Measurements from ENCODE around the gene HOXA1.

The HOXA1 gene

GRCh38 chr7:27124096-27124901 lies 28.5 kb upstream of the HOXA1 start:
- TF ChIP-seq, protein P1, sequence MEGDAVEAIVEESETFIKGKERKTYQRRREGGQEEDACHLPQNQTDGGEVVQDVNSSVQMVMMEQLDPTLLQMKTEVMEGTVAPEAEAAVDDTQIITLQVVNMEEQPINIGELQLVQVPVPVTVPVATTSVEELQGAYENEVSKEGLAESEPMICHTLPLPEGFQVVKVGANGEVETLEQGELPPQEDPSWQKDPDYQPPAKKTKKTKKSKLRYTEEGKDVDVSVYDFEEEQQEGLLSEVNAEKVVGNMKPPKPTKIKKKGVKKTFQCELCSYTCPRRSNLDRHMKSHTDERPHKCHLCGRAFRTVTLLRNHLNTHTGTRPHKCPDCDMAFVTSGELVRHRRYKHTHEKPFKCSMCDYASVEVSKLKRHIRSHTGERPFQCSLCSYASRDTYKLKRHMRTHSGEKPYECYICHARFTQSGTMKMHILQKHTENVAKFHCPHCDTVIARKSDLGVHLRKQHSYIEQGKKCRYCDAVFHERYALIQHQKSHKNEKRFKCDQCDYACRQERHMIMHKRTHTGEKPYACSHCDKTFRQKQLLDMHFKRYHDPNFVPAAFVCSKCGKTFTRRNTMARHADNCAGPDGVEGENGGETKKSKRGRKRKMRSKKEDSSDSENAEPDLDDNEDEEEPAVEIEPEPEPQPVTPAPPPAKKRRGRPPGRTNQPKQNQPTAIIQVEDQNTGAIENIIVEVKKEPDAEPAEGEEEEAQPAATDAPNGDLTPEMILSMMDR (IDR thresholded peaks at IDR 0.05), result no peak
- no peak for TF ChIP-seq ZFX (IDR thresholded peaks at IDR 0.05; ENCODE audit: borderline replicate concordance)
- no peak overlapping the region for H3K27ac ChIP-seq

- TF ChIP-seq, protein P1 (IDR thresholded peaks at IDR 0.05), result no peak
- no peak for TF ChIP-seq ZFX (IDR thresholded peaks at IDR 0.05; ENCODE audit: borderline replicate concordance)
- no peak overlapping the region for H3K27ac ChIP-seq
These were observed 27.8 kb upstream of the HOXA1 start for GRCh38 chr7:27123477-27124053.

DNA sequence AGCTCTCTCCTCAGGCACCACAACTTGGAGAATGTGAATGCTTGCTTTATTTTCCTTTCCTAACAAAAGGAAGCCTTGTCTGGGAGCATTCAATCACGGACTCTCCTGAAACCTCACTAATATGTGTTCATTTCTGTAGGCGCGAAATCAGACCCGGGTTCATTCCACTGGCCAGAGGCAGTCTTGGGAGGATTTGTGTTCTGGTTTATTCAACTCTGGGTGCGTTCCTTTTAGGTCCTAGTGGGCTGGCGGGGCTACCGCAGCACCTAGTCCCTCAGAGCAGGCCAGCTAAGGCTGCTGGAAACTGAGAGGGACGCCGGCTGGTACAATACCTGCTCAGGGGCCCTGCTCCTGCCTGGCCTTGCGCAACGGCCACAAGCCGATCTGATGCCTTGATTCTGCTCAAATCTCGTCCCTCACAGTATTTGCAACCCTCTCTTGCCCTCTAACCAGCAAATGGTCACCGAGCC lies 27.2 kb upstream of the HOXA1 start:
- TF ChIP-seq ZFX (IDR thresholded peaks at IDR 0.05; ENCODE audit: borderline replicate concordance), result no peak
- TF ChIP-seq, protein P1 (IDR thresholded peaks at IDR 0.05), result no peak
- peak overlapping the region; percentile 71 for H3K27ac ChIP-seq

GRCh38 chr7:27122077-27122910 lies 26.5 kb upstream of the HOXA1 start:
- no peak for TF ChIP-seq ZFX (IDR thresholded peaks at IDR 0.05; ENCODE audit: borderline replicate concordance)
- TF ChIP-seq, protein P1 (IDR thresholded peaks at IDR 0.05), result no peak
- H3K27ac ChIP-seq, result peak overlapping the region; percentile 71

DNA sequence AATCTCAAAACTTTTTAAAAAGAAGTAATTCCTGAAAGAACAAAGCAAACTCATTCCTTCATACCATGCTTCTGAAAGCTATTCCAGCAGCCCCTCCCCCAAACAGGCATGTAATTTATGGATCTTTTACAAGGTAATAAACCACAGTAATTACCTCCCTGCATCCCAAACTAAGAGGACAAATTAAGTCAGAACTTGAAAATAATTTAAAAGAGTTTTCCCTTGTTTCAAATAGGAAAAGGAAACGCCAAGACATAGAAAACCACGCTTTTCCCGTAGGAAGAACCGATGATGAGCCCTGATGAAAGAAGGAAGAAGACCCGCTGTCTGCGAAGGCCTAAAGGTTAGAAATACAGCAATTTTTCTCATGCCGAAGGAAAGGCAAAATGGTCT lies 25.9 kb upstream of the HOXA1 start:
- no peak for TF ChIP-seq ZFX (IDR thresholded peaks at IDR 0.05; ENCODE audit: borderline replicate concordance)
- TF ChIP-seq, protein P1 (IDR thresholded peaks at IDR 0.05), result no peak
- peak overlapping the region; percentile 71 for H3K27ac ChIP-seq

- TF ChIP-seq ZFX (IDR thresholded peaks at IDR 0.05; ENCODE audit: borderline replicate concordance), result no peak
- no peak overlapping the region for H3K27ac ChIP-seq
These were observed 23.7 kb upstream of the HOXA1 start for GRCh38 chr7:27119412-27119911.

GRCh38 chr7:27118580-27118979 lies 22.8 kb upstream of the HOXA1 start:
- TF ChIP-seq ZFX (IDR thresholded peaks at IDR 0.05; ENCODE audit: borderline replicate concordance), result no peak
- TF ChIP-seq, protein P1 (IDR thresholded peaks at IDR 0.05), result no peak
- H3K27ac ChIP-seq, result no peak overlapping the region
